Body of pancreas (tissue), 4 donors: ENCODE results near the gene HES7.

Source experiments
- CTCF ChIP-seq, 7 experiments: fragments of 450-650 bp in 4 of 7; fragments of 200-600 bp in 3 of 7; sonication (generic) in 3 of 7; IDR thresholded peaks; one replicate each; pipeline ENCODE4 v1.5.1; 2016 to 2019; ENCODE audit warnings: antibody characterized with exemption in 7 of 7
- POLR2A ChIP-seq, 3 donors: fragments of 450-650 bp; IDR thresholded peaks; one replicate each; pipeline ENCODE4 v1.6.1; 2016; ENCODE audit warnings: antibody characterized with exemption in 3 of 3, mild to moderate bottlenecking in 2 of 3

DNA sequence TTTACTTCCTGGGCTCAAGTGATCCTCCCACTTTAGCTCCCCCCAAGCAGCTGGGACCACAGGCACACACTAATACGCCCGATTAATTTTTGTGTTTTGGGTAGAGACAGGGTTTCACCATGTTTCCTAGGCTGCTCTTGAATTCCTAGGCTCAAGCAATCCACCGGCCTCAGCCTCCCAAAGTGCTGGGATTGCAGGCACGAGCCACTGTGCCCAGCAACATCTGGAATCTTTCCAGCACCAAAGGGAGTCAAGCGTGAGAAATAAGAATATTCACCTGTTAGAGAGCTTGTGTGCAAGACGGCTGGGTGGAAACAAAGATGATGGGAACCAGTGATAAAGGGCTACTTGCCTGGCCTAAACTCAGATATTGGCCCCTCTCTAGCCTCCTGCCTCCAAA, 22.2 kb downstream of the HES7 start:
- TF ChIP-seq CTCF (IDR thresholded peaks at IDR 0.05) = no peak
- TF ChIP-seq POLR2A (IDR thresholded peaks at IDR 0.05) = no peak
